ENCODE data around the gene COL20A1. TPM values are rescaled to one million over a fixed set of nuclear protein-coding genes. Genes with fewer than 3 reads are reported as not detected.
"Not testable (repeated sequence)": the region's sequence is repeated elsewhere in the genome, so short reads cannot be mapped to it uniquely, and the experiment has no call there.

Gene COL20A1
- total and polyA plus RNA-seq, 9 donors, result 0.10 to 0.54 (median 0.25) TPM; not detected in 5

GRCh38 chr20:63298731-63299312 is 5.8 kb downstream of the COL20A1 start:
- Histone ChIP-seq H3K4me1 (ENCODE audit: insufficient read depth) (no peaks in the 10 kb centered on the region), H3K27me3 (peaks cover 4% of the 10 kb centered on the region), H3K27ac (no peak overlapping the region), H3K36me3 (no peaks in the 10 kb centered on the region), H3K4me3 (no peak overlapping the region), H3K9me3 (peaks cover 0 to 4% of the 10 kb centered on the region in 2 donors)
- TF ChIP-seq EP300 (IDR thresholded peaks at IDR 0.05) (no peak), POLR2A (IDR thresholded peaks at IDR 0.05) (no peak), CTCF (IDR thresholded peaks at IDR 0.05) (no peak)
- WGBS, 3 donors, result 84 to 87% (median 85%) methylated on average over 17 of the region's 17 CpGs
- intact Hi-C loops (cut with DNase I), result no loop called here
- DNase-seq, result no peak

GRCh38 chr20:63301671-63302070 is 8.7 kb downstream of the COL20A1 start:
- peaks cover 4% of the 10 kb centered on the region for H3K27me3 ChIP-seq
- H3K36me3 ChIP-seq, result no peaks in the 10 kb centered on the region
- H3K4me1 ChIP-seq (ENCODE audit: insufficient read depth), result no peaks in the 10 kb centered on the region
- no peak for DNase-seq
- H3K4me3 ChIP-seq, result no peak overlapping the region
- peaks cover 0 to 4% of the 10 kb centered on the region in 2 donors for H3K9me3 ChIP-seq
- intact Hi-C loops (cut with DNase I), result no loop called here
- no peak for TF ChIP-seq EP300 (IDR thresholded peaks at IDR 0.05)
- TF ChIP-seq CTCF (IDR thresholded peaks at IDR 0.05), result no peak
- no peak for TF ChIP-seq POLR2A (IDR thresholded peaks at IDR 0.05)
- WGBS, 3 donors, result 96 to 98% (median 98%) methylated on average over 1 of the region's 1 CpG
- no peak overlapping the region for H3K27ac ChIP-seq

- H3K27ac ChIP-seq, result no peak overlapping the region
- H3K4me1 ChIP-seq (ENCODE audit: insufficient read depth), result no peaks in the 10 kb centered on the region
- whole genome bisulfite sequencing, 3 donors, result 53 to 67% (median 61%) methylated on average over 5 of the region's 5 CpGs
- DNase-seq, result no peak
- no peak overlapping the region for H3K4me3 ChIP-seq
- TF ChIP-seq CTCF (IDR thresholded peaks at IDR 0.05) (no peak), EP300 (IDR thresholded peaks at IDR 0.05) (no peak), POLR2A (IDR thresholded peaks at IDR 0.05) (no peak)
- peaks cover 0 to 4% of the 10 kb centered on the region in 2 donors for H3K9me3 ChIP-seq
- no peaks in the 10 kb centered on the region for H3K36me3 ChIP-seq
- H3K27me3 ChIP-seq, result no peaks in the 10 kb centered on the region
- intact Hi-C loops (cut with DNase I), result no loop called here
Observed at GRCh38 chr20:63303095-63303666, 10.2 kb downstream of the COL20A1 start.

- no peaks in the 10 kb centered on the region for H3K4me1 ChIP-seq (ENCODE audit: insufficient read depth)
Observed at GRCh38 chr20:63305393-63305792, 12.4 kb downstream of the COL20A1 start.

GRCh38 chr20:63305933-63306672 is 13.1 kb downstream of the COL20A1 start:
- H3K4me1 ChIP-seq (ENCODE audit: insufficient read depth); DNase-seq; H3K9me3 ChIP-seq; H3K27me3 ChIP-seq; H3K4me3 ChIP-seq; H3K36me3 ChIP-seq; H3K27ac ChIP-seq: not testable (repeated sequence)
- WGBS, 3 donors, result 66 to 79% (median 73%) methylated on average over 20 to 24 of the region's 30 CpGs
- intact Hi-C loops (cut with DNase I), result loop anchor here in 2 of 4 donors (5.0 kb wide), 1 partner anchor 76 kb away; no protein-coding TSS in a partner anchor

More at GRCh38 chr20:63305393-63305792, 12.4 kb downstream of the COL20A1 start:
- H3K27ac ChIP-seq, result no peak overlapping the region
- intact Hi-C loops (cut with DNase I), result loop anchor here in 2 of 4 donors (5.0 kb wide), 1 partner anchor 77 kb away; no protein-coding TSS in a partner anchor
- no peak for DNase-seq
- 17 to 18% (median 17%) methylated on average over 5 to 8 of the region's 8 CpGs for WGBS, 3 donors
- TF ChIP-seq CTCF (IDR thresholded peaks at IDR 0.05), result no peak
- TF ChIP-seq POLR2A (IDR thresholded peaks at IDR 0.05), result no peak
- no peak for TF ChIP-seq EP300 (IDR thresholded peaks at IDR 0.05)
- no peaks in the 10 kb centered on the region for H3K36me3 ChIP-seq
- no peak overlapping the region for H3K4me3 ChIP-seq
- peaks cover 0 to 4% of the 10 kb centered on the region in 2 donors for H3K9me3 ChIP-seq
- H3K27me3 ChIP-seq, result no peaks in the 10 kb centered on the region
